GM23248 (cell line): ENCODE data around the gene CADM1.

Experiments
- EZH2 ChIP-seq: fragments of 200-600 bp; sonication (generic); IDR thresholded peaks from 2 replicates; pipeline ENCODE4 v1.6.1; 2018; ENCODE audit warnings: antibody characterized with exemption, mild to moderate bottlenecking; ENCODE audit not compliant: insufficient read depth, poor library complexity, severe bottlenecking
- EZH2phosphoT487 ChIP-seq: fragments of 200-600 bp; sonication (generic); IDR thresholded peaks from 2 replicates; pipeline ENCODE4 v1.6.1; 2018; ENCODE audit warnings: antibody characterized with exemption, moderate library complexity, mild to moderate bottlenecking, low read depth; ENCODE audit not compliant: insufficient read depth

DNA sequence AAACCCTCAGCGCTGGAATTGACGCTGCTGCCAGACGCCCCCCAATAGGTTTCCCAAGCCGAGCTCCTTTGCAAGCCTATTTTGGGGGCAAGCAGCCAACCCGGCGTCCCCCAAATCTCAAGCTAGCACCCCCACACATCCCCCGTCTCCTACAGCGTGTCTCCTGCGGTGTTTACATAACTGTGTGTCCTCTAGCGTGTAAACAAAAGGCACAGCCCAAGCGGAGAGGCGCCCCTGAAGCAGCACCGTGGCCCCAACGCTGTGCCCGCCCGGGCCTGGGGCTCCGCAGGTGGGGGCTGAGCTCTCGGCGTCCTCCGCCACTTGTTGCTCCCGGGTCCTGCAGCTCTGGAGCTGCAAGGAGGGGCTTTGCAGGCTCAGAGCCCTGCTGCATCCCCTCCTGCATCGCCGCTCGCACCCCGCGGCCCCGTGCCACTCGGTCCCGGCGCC lies 1.6 kb downstream of the CADM1 start:
- TF ChIP-seq EZH2phosphoT487 (no peak), EZH2 (no peak)
